ENCODE measurements around the gene CHRM4.

Gene CHRM4

GRCh38 chr11:46391578-46392420 lies at the start of gene CHRM4:
Gene CHRM4, minus strand, starts transcription at chr11:46391776. Its CDS starts 5,219 bp downstream, at chr11:46386557.
- DNase-seq (ENCODE audit: low read depth): no peak

- no peak for DNase-seq (ENCODE audit: low read depth)
Measured at GRCh38 chr11:46438211-46438610, 46.6 kb upstream of the CHRM4 start.

- DNase-seq (ENCODE audit: low read depth): no peak
Measured at GRCh38 chr11:46437122-46437689, 45.6 kb upstream of the CHRM4 start.

DNA sequence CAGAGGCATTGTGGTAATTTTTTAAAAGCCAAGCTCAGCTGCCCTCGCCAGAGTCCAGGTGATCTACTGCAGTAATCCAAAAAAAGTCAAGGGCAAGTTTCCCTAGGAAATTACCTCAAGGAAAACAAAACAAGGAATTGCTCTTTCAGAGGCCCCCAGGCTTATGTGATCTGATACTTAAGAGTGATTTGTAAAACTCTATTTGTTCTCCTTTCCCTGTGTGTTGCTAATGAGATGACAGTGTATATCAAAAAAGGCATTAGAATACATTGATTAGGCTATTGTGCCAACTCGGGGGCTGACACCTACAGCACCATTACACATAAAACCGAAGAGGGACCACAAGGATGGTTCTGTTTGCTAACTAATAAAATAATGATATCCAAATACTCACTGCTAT lies 44.5 kb upstream of the CHRM4 start:
- no peak for DNase-seq (ENCODE audit: low read depth)

DNA sequence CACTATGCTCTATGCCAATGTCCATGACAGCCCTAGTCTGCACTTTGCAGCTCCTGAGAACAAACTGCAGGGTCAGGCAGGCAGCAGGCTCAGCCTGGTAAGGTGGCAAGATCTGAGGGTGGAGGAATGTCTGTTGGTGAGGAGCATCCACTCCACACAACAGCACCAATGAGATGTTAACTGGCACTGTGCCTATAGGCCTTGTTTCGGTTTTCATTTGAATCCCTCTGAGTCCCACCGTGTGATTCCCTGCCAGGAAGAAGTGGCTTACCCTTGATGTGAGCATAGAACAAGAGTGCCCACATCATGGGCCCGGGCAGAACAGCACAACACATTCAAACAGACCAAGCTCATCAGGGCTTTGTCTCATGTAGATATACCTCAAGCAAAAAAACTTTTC lies 44.1 kb upstream of the CHRM4 start:
- DNase-seq (ENCODE audit: low read depth): no peak

DNA sequence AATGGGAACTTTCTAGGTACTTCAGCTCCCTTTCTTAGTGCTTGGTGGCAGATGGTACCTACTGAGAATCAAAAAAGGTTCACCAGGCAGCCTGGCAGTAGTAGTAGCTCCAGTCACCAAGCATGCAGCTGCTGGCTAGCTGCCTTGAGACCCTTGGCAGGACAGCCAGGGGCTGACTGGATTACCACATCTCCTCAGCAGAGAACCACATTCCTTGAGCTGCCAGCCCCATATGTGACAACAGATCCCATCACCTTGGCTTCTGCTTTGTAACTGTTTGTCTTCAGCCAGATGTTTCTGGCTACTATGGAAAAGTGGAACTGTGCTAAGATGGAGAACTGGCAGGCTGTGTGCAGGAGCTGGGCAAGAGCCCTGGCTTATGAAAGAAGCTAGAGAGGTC lies 39.6 kb upstream of the CHRM4 start:
- DNase-seq (ENCODE audit: low read depth): no peak

DNA sequence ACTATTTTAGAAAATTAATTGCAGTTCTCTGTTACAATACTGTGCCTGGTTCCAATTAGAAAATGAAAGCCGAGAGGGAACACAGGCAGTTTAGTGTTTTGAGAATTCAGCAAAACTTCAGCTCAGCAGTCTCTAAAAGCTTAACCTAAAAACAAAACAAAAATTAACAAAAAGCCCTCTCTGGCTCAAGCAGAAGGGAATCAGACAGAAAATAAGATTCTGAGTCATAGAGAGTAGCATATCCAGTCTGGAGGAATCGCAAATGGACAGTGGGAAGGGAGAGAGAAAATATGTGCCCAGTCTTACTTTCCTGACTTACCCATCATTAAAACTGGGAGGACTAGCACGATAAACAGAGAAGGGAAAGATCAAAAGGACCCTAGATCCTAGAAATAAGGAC lies 38.1 kb upstream of the CHRM4 start:
- no peak for DNase-seq (ENCODE audit: low read depth)

- no peak for DNase-seq (ENCODE audit: low read depth)
Measured at GRCh38 chr11:46427364-46427763, 35.8 kb upstream of the CHRM4 start.

DNA sequence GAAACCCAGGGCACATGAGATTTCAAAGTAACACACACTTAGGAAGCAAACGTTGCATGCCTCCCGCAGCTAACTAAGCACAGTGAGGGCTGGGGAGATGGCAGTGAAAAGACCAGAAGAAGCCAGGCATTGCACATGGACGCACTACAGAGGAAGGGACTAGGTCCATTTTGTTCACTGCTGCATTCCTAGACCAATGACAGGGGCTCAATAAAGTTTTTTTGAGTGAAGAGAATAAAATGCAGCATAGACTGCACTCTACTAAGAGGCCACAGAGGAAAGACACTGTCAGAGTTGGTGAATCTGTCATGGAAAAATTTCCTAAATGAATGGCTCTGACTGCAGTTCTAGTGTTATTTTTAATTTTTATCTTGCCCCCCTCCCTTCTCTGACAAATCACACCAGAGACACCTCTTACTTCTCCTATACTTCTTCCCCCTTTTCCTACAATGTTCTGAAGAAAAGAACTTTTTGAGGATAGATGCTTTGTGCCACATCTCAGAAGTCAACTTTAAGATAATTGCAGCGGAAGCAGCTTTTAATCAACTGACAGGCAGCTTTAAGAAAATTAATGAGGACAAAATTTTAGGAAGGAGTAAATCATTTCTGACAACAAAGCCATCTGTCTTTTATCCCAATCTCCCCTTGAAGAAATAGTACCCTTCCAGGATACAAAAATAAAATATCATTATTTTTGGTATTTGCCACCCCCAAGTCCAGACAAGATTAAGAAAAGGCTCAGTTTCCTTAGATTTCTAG lies 34.8 kb upstream of the CHRM4 start:
- DNase-seq (ENCODE audit: low read depth): no peak

DNA sequence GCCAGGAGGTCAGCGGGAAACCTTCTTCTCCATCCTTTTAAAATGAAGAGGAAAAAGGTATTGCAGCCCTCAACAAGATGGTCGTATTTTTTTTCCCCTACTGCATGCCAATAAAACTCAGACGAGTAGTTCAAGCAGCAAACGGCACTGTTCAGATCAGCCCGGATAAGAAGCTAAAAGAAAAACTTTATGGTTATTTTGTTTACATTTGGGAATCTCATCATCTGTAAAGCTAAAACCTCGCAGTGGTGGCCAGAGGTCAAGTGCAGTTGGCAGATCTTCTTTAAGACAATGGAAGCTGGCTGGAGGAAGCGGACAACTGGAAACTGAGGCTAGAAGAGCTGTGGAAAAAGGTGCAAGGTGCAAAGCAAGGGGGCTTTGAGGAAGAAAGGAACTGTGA lies 31.0 kb upstream of the CHRM4 start:
- no peak for DNase-seq (ENCODE audit: low read depth)

DNA sequence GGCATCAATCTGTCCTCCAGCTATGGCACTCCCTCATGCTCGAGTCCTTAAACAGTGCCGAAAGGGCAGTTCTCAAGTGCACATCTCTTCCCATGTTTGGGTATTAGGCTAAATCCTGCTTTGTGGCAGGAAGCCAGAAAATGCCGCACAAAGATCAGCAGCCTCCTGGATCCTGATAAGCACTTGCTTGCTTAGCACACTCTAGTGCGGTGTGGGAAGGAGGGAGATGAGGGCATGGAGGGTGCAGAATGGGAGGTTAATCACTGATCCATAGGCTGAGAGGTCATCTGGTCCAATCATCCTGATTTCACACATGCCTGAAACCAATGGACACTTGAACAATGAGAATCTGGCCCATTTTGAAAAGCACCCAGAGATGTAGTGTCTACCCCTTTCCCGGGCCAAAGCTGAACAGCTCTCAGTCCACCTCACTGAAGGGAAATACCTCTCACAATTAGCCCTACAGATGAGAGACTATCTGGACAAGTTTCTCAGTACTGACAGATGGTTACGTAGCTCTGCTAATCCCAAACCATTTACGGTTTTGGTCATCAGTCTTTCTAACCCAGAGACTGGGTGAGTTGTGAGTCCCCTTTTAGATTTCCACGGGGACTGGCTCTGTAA lies 29.8 kb upstream of the CHRM4 start:
- no peak for DNase-seq (ENCODE audit: low read depth)

DNA sequence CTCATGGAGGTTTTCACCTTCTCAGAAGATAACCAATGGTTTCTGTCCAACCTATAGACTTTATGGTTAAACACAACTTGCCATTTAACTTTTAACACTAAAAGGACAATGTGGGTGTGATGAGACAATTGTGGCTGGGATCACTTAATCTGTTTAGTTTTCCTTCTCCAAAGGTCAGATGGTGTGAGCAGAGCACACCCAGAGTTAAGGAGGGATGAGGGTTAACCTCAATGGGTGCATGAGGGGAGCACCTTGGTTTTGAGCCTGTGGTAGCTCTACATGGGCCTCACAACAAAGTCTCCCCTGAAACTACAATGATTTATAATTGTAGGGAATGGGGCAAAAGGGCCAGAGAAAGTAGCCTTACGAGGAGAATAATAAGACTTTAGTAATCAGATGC lies 28.9 kb upstream of the CHRM4 start:
- no peak for DNase-seq (ENCODE audit: low read depth)

DNA sequence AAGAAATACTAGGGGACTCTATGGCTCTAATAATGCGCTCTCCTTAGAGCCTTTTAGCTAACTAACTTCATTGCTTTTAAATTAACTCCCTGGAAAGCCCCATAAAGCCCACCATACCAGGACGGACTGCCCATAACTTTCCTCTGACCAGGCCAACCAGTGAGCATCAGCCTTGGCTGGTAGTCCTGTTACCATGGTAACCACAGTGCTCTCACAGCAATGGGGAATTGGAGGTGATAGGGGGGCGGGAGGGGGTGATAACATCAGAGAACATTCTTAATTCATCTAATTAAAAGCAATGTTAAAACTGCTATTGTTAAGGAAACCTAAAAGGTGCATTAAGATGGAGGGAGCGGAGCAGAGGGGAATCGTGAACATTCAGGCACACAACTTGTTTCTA lies 27.2 kb upstream of the CHRM4 start:
- DNase-seq (ENCODE audit: low read depth): no peak

DNA sequence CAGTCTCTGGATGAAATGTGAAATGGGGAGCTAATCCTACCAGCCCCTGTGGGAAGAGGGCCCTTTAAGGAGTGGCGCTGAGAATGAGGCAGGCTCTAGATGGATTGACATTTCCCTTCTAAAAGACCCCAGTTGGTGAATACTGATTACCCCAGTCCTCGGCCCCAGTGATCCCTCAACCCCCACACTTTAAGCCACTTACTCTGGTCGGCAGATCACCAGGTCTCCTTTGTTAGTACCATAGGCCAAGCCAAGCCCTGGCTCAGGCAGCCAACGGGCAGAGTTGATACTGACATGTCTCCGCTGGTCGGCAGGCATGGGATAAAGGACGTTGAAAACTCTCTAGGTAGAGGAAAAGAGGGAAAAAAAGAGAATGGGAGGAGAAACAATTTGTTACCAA lies 26.1 kb upstream of the CHRM4 start:
- DNase-seq (ENCODE audit: low read depth): no peak

DNA sequence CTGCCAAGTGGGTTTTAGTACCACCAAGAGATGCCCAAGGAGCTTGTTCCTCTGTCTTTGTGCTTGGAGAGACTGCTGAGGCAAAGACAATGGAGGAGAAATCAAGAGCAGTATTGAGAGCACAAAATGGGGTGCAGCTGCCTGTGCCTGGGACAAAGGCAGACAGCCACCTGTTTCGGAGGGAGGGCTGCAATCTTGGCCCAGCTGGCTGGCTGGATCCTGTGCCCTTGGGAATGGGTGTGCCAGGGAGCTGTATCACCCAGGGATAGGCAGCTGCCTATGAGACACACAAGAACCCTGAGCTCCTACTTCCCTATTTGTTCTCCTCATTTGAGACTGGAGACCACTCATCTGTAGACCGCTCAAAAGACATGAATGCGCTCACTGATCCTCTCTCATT lies 23.3 kb upstream of the CHRM4 start:
- no peak for DNase-seq (ENCODE audit: low read depth)

- DNase-seq (ENCODE audit: low read depth): no peak
Measured at GRCh38 chr11:46414466-46414796, 22.9 kb upstream of the CHRM4 start.

- DNase-seq (ENCODE audit: low read depth): no peak
Measured at GRCh38 chr11:46413760-46414465, 22.3 kb upstream of the CHRM4 start.

GRCh38 chr11:46410021-46410420 lies 18.4 kb upstream of the CHRM4 start:
- no peak for DNase-seq (ENCODE audit: low read depth)

- DNase-seq (ENCODE audit: low read depth): no peak
Measured at GRCh38 chr11:46408407-46408986, 16.9 kb upstream of the CHRM4 start.

GRCh38 chr11:46407635-46408034 lies 16.1 kb upstream of the CHRM4 start:
- no peak for DNase-seq (ENCODE audit: low read depth)

DNA sequence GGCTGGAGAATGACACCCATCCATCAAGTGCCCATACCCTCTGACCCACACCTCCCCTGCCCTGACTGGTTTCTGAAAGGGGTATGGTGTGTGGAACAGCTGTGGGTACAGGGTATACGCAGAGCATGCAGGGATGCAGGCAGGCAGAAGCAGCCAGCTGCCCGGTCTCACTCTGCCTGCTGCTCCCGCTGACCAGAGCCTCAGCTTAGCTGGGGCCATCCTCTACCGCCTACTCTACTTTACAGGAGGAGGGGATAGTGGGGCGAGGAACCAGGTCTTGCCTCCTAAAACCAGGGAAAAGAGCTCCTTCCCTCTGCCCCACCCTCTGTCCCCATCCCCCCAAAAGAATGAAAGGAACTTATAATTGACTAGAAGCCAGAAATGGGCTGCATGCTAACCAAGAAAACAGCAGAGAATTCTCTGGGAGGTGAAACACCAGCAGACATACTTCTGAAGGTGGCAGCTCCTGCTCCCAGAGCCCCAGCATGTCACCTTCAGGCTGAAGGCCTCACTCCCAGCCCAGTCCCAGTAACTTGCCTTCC lies 13.0 kb upstream of the CHRM4 start:
- DNase-seq (ENCODE audit: low read depth): no peak
